ENCODE results near the gene CA5B.
A peak's percentile ranks its signal among the peaks of the same experiment; 100 is the strongest.
"Not testable (repeated sequence)": the region's sequence is repeated elsewhere in the genome, so short reads cannot be mapped to it uniquely, and the experiment has no call there.

Gene CA5B

DNA sequence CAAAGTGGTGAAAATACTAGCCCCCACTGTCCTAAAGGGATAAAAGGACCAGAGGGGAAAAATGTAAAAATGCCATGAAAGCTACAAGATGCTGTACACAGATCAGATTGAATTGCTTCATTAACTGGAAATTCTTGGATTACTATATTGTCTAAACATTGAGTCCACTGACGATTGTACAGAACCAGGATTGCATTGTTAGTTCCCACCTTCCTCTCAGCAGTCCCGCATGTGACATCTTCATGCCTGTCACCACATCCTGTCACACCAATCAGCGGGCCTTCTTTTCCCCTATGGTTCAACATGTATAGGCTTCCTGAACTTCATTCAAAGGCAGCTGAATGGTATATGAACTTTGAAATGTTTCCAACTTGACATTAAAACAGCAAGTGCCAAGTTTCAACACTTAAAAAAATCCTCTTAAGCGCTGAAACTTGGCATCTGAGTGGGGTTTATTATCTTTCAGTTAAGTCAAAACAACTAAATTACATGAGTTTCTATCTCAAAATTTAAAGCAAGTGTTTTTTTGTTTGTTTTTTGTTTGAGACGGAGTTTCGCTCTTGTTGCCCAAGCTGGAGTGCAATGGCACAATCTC is 76.8 kb downstream of the CA5B start:
- DNase-seq = no peak

DNA sequence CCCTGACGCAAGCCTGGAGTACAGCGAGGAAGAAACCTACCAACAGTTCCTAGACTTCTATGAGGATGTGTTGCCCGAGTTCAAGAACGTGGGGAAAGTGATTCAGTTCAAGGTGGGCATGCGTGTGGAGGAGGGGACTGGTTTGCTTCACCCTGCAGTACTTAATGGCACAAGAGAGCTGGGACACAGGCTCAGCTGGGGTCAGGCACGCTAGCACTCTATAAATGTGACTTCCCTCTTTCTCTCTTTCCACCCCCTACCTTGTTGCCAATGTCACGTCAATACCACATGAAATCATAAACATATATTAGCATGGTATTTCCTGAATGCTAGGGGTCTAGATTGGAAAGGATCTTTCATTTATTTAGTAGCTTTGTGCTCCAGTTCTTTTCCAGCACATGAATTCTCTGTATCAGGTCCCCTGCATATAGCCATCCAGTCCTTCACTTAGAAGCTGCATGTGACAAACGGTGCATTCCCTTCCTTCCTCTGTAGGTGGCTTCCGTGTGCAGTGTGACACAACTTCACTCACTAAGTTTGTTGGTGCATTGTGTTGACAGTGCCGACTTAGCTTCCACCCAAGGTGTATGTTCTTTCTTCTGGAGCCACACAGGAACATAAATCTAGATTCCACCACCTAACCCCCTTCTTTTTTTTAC is 77.8 kb downstream of the CA5B start:
- DNase-seq = peak; percentile 35

DNA sequence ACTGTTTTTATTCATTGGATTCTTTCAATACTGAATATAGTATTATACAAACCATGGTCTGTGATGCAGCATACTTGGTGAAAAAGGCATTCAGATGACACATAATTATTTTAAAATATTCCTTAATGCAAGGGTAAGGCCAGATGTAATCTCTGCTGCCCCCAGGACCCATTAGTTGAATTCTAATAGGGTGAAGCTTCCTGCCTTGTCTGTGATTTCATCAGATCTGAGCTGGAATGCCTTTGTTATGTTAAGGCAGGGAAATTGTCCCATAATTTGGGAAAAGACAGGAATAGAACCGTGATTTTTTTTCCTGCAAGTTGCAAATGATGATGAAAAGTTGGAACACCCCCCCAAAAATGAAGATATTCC is 78.4 kb downstream of the CA5B start:
- no peak for DNase-seq

DNA sequence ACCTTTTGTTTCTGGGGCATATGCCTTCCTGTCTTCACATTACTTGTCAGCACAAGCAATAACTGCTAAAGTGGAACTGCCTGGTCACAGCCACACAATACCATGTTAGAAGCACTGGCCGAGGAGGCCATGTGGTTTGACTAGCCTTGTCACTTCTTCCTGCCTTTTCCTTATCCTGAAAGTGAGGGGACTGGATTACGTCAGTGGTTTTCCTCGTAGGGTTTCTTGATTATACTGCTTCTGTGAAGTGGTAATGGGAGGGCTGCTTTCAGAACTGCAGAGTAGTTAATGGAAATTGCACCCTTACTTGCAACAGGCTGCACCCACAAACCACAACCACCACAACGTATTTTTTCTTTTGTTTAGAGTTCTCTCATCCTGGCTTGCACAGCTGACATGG is 78.8 kb downstream of the CA5B start:
- peak; percentile 57 for DNase-seq

DNA sequence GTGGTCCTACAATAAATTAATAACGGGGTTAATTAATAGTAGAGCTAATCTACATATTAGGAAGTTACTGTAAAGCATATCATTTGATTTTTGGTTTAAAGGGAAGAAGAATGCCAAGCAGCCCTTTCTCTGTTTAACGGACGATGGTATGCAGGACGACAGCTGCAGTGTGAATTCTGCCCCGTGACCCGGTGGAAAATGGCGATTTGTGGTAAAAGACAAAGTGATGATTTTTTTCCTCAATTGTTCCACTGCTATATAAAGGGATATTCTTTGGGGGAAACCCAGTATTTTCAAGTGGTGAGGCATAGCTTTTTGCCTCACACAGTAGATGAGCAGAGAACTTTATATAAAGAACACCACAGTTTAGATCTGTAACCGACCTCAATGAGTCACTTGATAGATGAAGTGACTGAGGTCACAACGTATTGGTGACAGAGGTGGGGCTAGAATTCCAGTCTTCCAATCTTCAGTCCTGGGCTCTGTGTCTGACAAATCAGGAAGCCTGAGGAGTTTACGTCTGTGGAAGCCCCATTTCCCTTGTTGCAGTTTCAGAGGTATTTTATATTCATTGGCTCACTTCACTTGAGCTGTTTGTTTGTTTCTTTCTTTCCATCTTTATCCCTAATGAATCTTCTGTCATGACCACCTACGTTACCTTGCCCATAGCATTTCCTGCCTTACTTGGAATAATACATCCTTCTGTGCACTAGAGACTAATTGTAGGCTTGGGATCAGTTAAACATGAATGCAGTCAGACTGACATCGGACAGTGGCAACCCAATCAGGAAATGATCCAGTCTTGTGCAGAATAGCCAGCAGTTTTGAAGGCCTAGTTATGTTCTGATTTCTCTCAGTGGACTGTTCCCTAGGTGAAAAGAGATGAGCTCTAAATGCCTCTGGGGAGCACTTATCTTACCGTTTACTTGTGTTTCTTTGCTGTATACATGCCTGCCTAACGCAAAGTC is 82.3 kb downstream of the CA5B start:
- no peak for DNase-seq

DNA sequence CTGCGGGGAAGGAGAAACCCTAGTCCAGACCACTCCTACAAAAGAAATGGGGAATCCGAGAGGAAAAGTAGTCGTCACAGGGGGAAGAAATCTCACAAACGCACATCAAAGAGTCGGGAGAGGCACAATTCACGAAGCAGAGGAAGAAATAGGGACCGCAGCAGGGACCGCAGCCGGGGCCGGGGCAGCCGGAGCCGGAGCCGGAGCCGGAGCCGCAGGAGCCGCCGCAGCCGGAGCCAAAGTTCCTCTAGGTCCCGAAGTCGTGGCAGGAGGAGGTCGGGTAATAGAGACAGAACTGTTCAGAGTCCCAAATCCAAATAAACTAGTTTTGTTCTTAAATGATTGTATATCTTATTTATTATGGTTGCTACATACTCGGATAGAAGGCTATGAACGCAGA is 84.9 kb downstream of the CA5B start:
- DNase-seq = no peak

DNA sequence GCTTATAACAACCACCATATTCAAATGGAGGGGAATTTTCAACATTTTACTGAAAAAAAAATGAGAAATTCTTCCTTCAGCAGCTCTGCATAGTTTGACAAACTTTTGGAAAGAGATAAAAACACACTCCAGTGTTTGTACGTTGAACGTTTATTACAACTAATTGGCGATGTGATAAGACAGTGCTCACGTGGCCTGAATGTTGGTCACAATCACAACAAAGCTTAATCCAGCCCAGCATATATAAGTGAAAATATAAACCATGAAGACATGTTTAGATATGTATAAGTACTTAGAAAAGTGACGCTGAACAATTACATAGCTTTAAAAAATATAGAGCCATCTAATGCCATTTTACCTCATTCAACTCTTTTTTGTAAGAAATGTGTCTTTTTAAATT is 87.9 kb downstream of the CA5B start:
- no peak for DNase-seq

GRCh38 chrX:15829217-15829616 is 91.1 kb downstream of the CA5B start:
- DNase-seq = no peak

DNA sequence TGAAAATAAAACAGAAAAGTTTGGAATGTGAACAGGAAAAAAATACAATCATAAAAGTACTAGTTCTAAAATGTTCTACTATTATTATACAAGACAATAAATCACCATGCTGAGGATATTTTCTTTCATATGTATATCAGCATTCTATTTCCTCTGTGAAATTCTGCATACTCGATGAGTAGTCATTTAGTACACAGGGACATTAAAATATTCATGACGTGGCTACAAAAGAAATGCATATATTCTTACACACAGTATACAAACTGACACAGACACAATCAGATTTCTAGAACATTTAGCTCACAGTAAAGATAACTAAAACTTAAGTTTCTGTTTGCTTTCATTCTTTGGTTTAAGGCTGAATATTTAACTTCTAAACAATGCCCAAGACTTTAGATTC is 93.3 kb downstream of the CA5B start:
- not testable (repeated sequence) for DNase-seq

DNA sequence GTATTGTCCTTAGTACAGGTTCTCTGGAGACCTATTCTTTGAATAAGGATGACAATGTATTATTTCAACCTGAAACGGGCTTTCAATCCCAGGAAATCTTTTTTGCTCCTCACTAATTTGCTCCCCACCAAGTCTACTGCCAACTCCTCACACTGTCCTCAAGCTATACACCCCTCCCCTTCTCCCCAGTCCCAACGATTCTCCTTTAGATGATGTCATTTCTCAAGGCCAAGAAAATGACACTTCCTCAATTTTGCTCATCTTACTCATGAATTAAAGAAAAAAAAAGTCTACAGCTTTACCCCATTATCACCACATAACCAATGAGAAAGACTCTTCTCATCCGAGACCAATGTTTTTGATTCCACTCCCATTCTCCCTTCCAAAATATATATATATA is 96.0 kb downstream of the CA5B start:
- no peak for DNase-seq

DNA sequence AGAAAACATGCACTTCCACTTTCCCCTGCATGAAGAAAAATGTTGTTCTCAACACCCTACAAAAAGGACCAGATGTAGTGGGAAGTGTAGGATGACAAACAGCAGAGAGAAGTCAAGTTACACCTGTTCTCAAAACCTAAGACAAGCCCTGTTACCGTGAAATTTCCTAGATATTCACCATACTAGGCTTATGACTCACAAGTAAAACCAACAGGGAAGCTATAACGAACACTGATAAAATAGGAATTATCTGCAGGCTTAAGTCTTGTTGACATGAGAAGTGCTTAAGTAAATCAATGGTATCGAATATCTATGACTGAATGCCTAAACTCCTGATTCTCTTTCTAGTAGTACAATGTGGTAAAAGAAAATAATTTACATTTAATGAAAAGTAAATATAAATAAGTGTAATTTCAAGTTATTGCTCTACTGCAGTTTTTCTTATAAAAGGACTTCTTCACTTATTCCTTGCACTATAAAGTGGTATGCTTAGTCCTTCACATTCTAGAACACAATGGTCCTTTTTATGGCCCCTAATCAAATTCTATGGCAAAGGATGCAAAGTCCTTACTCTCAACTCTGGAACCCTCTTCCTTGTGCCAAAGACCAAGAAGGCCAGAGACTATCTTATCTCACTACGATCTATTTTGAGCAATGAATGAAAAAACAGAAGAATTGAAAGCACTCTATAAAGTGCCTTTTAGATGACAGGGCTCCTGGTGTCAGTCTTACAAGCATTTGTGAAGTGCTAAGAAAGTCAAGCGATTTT is 96.9 kb downstream of the CA5B start:
- DNase-seq = no peak

Measured in CD4-positive, alpha-beta T cell treated with Interleukin-21 for 1 hour (primary cell).